ENCODE results near the gene ABLIM2. TPM values are rescaled to one million over a fixed set of nuclear protein-coding genes. Genes with fewer than 3 reads are reported as not detected.

Gene ABLIM2
- total RNA-seq, 4 donors from 2014 or later: 5.9 to 20.0 (median 8.6) TPM

GRCh38 chr4:8132400-8132799 lies 26.2 kb downstream of the ABLIM2 start:
- TF ChIP-seq CTCF (IDR thresholded peaks at IDR 0.05; ENCODE audit: low read depth): no peak

- TF ChIP-seq CTCF (IDR thresholded peaks at IDR 0.05; ENCODE audit: low read depth): no peak
Measured at GRCh38 chr4:8131826-8132225, 26.8 kb downstream of the ABLIM2 start.

GRCh38 chr4:8131210-8131609 lies 27.4 kb downstream of the ABLIM2 start:
- TF ChIP-seq CTCF (IDR thresholded peaks at IDR 0.05; ENCODE audit: low read depth): no peak

- no peak for TF ChIP-seq CTCF (IDR thresholded peaks at IDR 0.05; ENCODE audit: low read depth)
Measured at GRCh38 chr4:8130346-8131066, 28.1 kb downstream of the ABLIM2 start.

GRCh38 chr4:8129785-8130184 lies 28.8 kb downstream of the ABLIM2 start:
- no peak for TF ChIP-seq CTCF (IDR thresholded peaks at IDR 0.05; ENCODE audit: low read depth)

- TF ChIP-seq CTCF (IDR thresholded peaks at IDR 0.05; ENCODE audit: low read depth): no peak
Measured at GRCh38 chr4:8129136-8129535, 29.5 kb downstream of the ABLIM2 start.

GRCh38 chr4:8128100-8128856 lies 30.3 kb downstream of the ABLIM2 start:
- TF ChIP-seq CTCF (IDR thresholded peaks at IDR 0.05; ENCODE audit: low read depth): no peak
